Psoas muscle (tissue), 8 donors: ENCODE measurements around the gene USP10. TPM values are rescaled to one million over a fixed set of nuclear protein-coding genes. Genes with fewer than 3 reads are reported as not detected.

Experiments
- ATAC-seq, 4 donors: fragments of 200-7000 bp; cut with Tn5 transposase; one replicate each; pipeline ENCODE4 v1.9.1; 2020; ENCODE audit warnings: moderate library complexity in 3 of 4, mild to moderate bottlenecking in 2 of 4
- DNase-seq, 2 donors: peaks; one replicate each; pipeline ENCODE4 v3.0.0-alpha.2; 2020
- H3K27ac ChIP-seq: fragments of 200-600 bp; one replicate; pipeline ENCODE4 v1.8.0; 2022
- H3K27me3 ChIP-seq, 3 donors: fragments of 200-600 bp in 1 of 3; one replicate each; pipeline versions ENCODE4 v1.6.1 to v1.8.0; 2013 to 2022; ENCODE audit warnings: low read length in 2 of 3, mild to moderate bottlenecking in 2 of 3, moderate library complexity in 1 of 3; ENCODE audit not compliant: insufficient read depth in 3 of 3
- H3K36me3 ChIP-seq, 2 donors: fragments of 200-600 bp in 1 of 2; one replicate each; pipeline versions ENCODE4 v1.6.1 to v1.8.0; 2013 to 2022; ENCODE audit warnings: low read depth in 1 of 2, mild to moderate bottlenecking in 1 of 2, moderate library complexity in 1 of 2; ENCODE audit not compliant: insufficient read depth in 1 of 2
- H3K4me1 ChIP-seq: fragments of 200-600 bp; one replicate; pipeline ENCODE4 v1.8.0; 2022
- H3K4me3 ChIP-seq: fragments of 200-600 bp; one replicate; pipeline ENCODE4 v1.8.0; 2022; ENCODE audit warnings: mild to moderate bottlenecking
- H3K9me3 ChIP-seq: fragments of 200-600 bp; one replicate; pipeline ENCODE4 v1.8.0; 2022
- WGBS, 3 donors: extraction: QIAGEN DNeasy Blood & Tissue Kit; methylation state at CpG; one replicate each; pipeline versions ENCODE4 v1.1.6 to v1.1.7; 2013; 5-methylcytosine and 5-hydroxymethylcytosine counted together
- intact Hi-C, 2 donors: fragments of 100-400 bp; cut with DNase I; formaldehyde crosslinking; loops; one replicate each; pipeline versions ENCODE4 v1.11.0 to v1.14.2; 2022
- polyA plus RNA-seq, 3 donors: library from polyadenylated mRNA; stranded (reverse); fragments of 200-250 nt; gene quantifications; one replicate each; pipeline ENCODE4 v1.2.3, GENCODE V29; 2013
- total RNA-seq, 4 donors: library from RNA; stranded (reverse); fragmentation: NEBNext Ultra II Directional in 2 of 4; extraction: Animal tissue kit (Norgen Biotek cat#: 25700) in 2 of 4; gene quantifications; one replicate each; pipeline versions ENCODE4 v1.2.1 to v1.2.4, GENCODE V29; 2021 to 2023
- TF ChIP-seq, protein P1 (sequence below): fragments of 200-600 bp; IDR thresholded peaks from one replicate; pipeline ENCODE4 v1.8.0; 2022; ENCODE audit warnings: antibody characterized with exemption
- donor health status: healthy with polysubstance abuse.
- donor health status: DM: no; HTN: no; CAD: no; lungs with moderate emphysema.
- donor health status: Bipolar disorder and iron deficiency.
- donor health status: healthy.
- donor health status: DM: yes; HTN: yes; CAD: no.
- donor health status: DM: no; HTN: no; CAD: no.
- donor health status: DM: no; HTN: no; CAD: no.
- donor health status: DM: yes; HTN: yes; CAD: no.

USP10 gene
- total and polyA plus RNA-seq, 7 donors, result 33.9 to 93.0 (median 69.2) TPM

- peaks cover 22% of the 10 kb centered on the region for H3K4me1 ChIP-seq
- peak in 3 of 4 donors; percentile 30 to 46 (median 40) for ATAC-seq
Measured at GRCh38 chr16:84716740-84717139, 16.9 kb downstream of the USP10 start.

GRCh38 chr16:84717484-84717883 is 17.7 kb downstream of the USP10 start:
- intact Hi-C loops, result no loop called here
- no peaks in the 10 kb centered on the region for H3K27me3 ChIP-seq
- DNase-seq (no peak), ATAC-seq (no peak)
- H3K4me1 ChIP-seq, result peaks cover 15% of the 10 kb centered on the region
- 91 to 97% (median 92%) methylated on average over 2 of the region's 2 CpGs for WGBS, 3 donors
- TF ChIP-seq, protein P1, sequence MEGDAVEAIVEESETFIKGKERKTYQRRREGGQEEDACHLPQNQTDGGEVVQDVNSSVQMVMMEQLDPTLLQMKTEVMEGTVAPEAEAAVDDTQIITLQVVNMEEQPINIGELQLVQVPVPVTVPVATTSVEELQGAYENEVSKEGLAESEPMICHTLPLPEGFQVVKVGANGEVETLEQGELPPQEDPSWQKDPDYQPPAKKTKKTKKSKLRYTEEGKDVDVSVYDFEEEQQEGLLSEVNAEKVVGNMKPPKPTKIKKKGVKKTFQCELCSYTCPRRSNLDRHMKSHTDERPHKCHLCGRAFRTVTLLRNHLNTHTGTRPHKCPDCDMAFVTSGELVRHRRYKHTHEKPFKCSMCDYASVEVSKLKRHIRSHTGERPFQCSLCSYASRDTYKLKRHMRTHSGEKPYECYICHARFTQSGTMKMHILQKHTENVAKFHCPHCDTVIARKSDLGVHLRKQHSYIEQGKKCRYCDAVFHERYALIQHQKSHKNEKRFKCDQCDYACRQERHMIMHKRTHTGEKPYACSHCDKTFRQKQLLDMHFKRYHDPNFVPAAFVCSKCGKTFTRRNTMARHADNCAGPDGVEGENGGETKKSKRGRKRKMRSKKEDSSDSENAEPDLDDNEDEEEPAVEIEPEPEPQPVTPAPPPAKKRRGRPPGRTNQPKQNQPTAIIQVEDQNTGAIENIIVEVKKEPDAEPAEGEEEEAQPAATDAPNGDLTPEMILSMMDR, result no peak
- H3K36me3 ChIP-seq, result peaks cover 0 to 13% of the 10 kb centered on the region in 2 donors
- no peak overlapping the region for H3K27ac ChIP-seq
- H3K4me3 ChIP-seq, result no peak overlapping the region
- no peaks in the 10 kb centered on the region for H3K9me3 ChIP-seq

More at GRCh38 chr16:84716740-84717139, 16.9 kb downstream of the USP10 start:
- no peak overlapping the region for H3K27ac ChIP-seq
- TF ChIP-seq, protein P1, result no peak
- H3K4me3 ChIP-seq, result no peak overlapping the region
- DNase-seq, result no peak
- H3K27me3 ChIP-seq, result no peaks in the 10 kb centered on the region
- no peaks in the 10 kb centered on the region for H3K9me3 ChIP-seq
- intact Hi-C loops, result no loop called here
- 79 to 81% (median 80%) methylated on average over 7 of the region's 7 CpGs for WGBS, 3 donors
- peaks cover 0 to 13% of the 10 kb centered on the region in 2 donors for H3K36me3 ChIP-seq

DNA sequence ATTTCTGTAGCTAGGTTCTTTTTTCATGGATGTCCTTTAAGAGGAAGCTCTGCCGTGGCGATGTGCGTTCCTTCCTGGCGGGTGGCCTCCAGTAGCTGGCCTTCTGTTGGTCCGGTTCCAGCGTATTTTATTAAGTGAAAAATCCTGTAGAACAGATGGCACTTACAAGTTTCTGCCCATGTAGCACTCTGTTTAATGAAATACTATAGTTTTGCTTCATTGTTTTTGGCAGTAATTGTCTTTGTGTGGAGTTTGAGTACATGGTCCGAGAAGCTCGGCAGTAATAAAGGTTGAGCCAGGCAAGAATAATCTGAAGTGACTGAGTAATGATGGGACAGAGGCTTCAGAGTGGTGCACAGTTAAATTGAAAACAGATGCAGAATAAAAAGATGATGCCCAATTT is 20.4 kb downstream of the USP10 start:
- Histone ChIP-seq H3K27me3 (no peaks in the 10 kb centered on the region), H3K4me1 (peaks cover 33% of the 10 kb centered on the region), H3K36me3 (peaks cover 0 to 13% of the 10 kb centered on the region in 2 donors), H3K4me3 (no peak overlapping the region), H3K27ac (no peak overlapping the region), H3K9me3 (no peaks in the 10 kb centered on the region)
- intact Hi-C loops, result loop anchor here (10.0 kb wide), 1 partner anchor 95 kb away; no protein-coding TSS in a partner anchor
- 56 to 73% (median 66%) methylated on average over 8 of the region's 8 CpGs for WGBS, 3 donors
- TF ChIP-seq, protein P1, result no peak
- ATAC-seq (no peak), DNase-seq (no peak)

DNA sequence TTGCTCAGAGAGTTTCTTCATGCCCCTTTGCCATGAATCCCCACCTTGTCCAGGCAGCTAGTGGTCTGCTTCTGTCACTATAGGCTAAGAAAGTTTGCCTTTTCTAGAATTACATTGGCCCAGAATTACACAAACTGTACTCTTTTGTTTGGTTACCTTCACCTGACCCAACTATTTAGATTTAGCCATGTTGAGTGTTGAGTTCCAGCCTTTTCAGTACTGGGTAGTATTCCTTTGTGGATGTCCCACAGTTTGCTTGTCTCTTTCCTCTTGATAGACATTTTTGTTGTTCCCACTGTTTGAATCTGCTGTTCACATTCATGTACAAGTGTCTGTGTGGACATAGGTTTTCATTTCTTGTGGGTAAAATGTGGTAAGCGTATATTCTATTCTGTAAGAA is 22.3 kb downstream of the USP10 start:
- intact Hi-C loops, result loop anchor here (10.0 kb wide), 1 partner anchor 97 kb away; no protein-coding TSS in a partner anchor
- DNase-seq (no peak), ATAC-seq (no peak)
- peaks cover 0 to 7% of the 10 kb centered on the region in 2 donors for H3K36me3 ChIP-seq
- TF ChIP-seq, protein P1, result no peak
- H3K4me3 ChIP-seq, result no peak overlapping the region
- 93 to 100% (median 100%) methylated on average over 1 of the region's 1 CpG for WGBS, 3 donors
- H3K9me3 ChIP-seq, result no peaks in the 10 kb centered on the region
- H3K27me3 ChIP-seq, result no peaks in the 10 kb centered on the region
- peaks cover 40% of the 10 kb centered on the region for H3K4me1 ChIP-seq
- no peak overlapping the region for H3K27ac ChIP-seq

DNA sequence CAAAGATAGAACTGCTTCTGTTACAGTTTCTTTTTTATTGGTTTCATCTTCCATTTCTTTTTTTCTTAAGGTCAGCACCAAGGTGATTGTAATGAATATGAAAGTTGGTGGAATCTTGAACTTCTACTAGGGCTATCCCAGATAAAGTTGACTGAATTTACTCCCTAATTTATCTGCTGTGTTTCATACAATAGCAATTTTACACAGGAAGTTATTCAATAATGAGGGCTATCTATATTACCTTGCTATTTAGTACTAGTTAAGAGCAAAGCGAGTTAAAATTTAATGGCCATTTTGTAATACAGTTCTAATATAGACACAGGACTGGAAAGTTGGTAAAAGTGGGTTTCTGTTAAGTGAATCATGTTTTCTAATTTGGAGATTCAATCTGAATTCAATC is 24.1 kb downstream of the USP10 start:
- no peak for DNase-seq
- TF ChIP-seq, protein P1, result no peak
- no peaks in the 10 kb centered on the region for H3K9me3 ChIP-seq
- no peaks in the 10 kb centered on the region for H3K36me3 ChIP-seq
- WGBS, 3 donors, result 91 to 95% (median 91%) methylated on average over 1 of the region's 1 CpG
- no peak overlapping the region for H3K27ac ChIP-seq
- H3K27me3 ChIP-seq, result no peaks in the 10 kb centered on the region
- no peak overlapping the region for H3K4me3 ChIP-seq
- H3K4me1 ChIP-seq, result peaks cover 50% of the 10 kb centered on the region
- intact Hi-C loops, result loop anchor here (10.0 kb wide), 1 partner anchor 99 kb away; no protein-coding TSS in a partner anchor
- no peak for ATAC-seq
